ENCODE measurements around the gene CLEC18A. TPM values are rescaled to one million over a fixed set of nuclear protein-coding genes. Genes with fewer than 3 reads are reported as not detected.
"Not testable (repeated sequence)": the region's sequence is repeated elsewhere in the genome, so short reads cannot be mapped to it uniquely, and the experiment has no call there.

Gene CLEC18A
- total and polyA plus RNA-seq, 2 donors, result 0.19 to 1.9 TPM

- not testable (repeated sequence) for H3K9me3 ChIP-seq (ENCODE audit: control insufficient read depth in 2 of 2, insufficient read depth in 1 of 2, low read length in 1 of 2); H3K4me3 ChIP-seq (ENCODE audit: low read length in 2 of 2); H3K27ac ChIP-seq (ENCODE audit: low read depth in 1 of 2, low read length in 1 of 2); H3K4me1 ChIP-seq (ENCODE audit: control insufficient read depth in 2 of 2, insufficient read depth in 2 of 2, low read length in 2 of 2); H3K27me3 ChIP-seq (ENCODE audit: control insufficient read depth in 2 of 2, insufficient read depth in 1 of 2, low read length in 1 of 2); DNase-seq (ENCODE audit: low read depth in 6 of 9, low spot score in 9 of 9); H3K36me3 ChIP-seq (ENCODE audit: control insufficient read depth in 2 of 2, insufficient read depth in 2 of 2, low read length in 1 of 2)
- WGBS, result 97% methylated on average over 3 of the region's 3 CpGs
Measured at GRCh38 chr16:69997956-69998355, 46.8 kb downstream of the CLEC18A start.

- not testable (repeated sequence) for H3K9me3 ChIP-seq (ENCODE audit: control insufficient read depth in 2 of 2, insufficient read depth in 1 of 2, low read length in 1 of 2); H3K4me3 ChIP-seq (ENCODE audit: low read length in 2 of 2); DNase-seq (ENCODE audit: low read depth in 6 of 9, low spot score in 9 of 9); H3K27ac ChIP-seq (ENCODE audit: low read depth in 1 of 2, low read length in 1 of 2); H3K36me3 ChIP-seq (ENCODE audit: control insufficient read depth in 2 of 2, insufficient read depth in 2 of 2, low read length in 1 of 2); H3K27me3 ChIP-seq (ENCODE audit: control insufficient read depth in 2 of 2, insufficient read depth in 1 of 2, low read length in 1 of 2); H3K4me1 ChIP-seq (ENCODE audit: control insufficient read depth in 2 of 2, insufficient read depth in 2 of 2, low read length in 2 of 2)
- 86% methylated on average over 9 of the region's 9 CpGs for WGBS
Measured at GRCh38 chr16:69999801-70000200, 48.7 kb downstream of the CLEC18A start.

- not testable (repeated sequence) for H3K9me3 ChIP-seq (ENCODE audit: control insufficient read depth in 2 of 2, insufficient read depth in 1 of 2, low read length in 1 of 2); H3K4me3 ChIP-seq (ENCODE audit: low read length in 2 of 2); H3K36me3 ChIP-seq (ENCODE audit: control insufficient read depth in 2 of 2, insufficient read depth in 2 of 2, low read length in 1 of 2); H3K27me3 ChIP-seq (ENCODE audit: control insufficient read depth in 2 of 2, insufficient read depth in 1 of 2, low read length in 1 of 2); H3K4me1 ChIP-seq (ENCODE audit: control insufficient read depth in 2 of 2, insufficient read depth in 2 of 2, low read length in 2 of 2); H3K27ac ChIP-seq (ENCODE audit: low read depth in 1 of 2, low read length in 1 of 2); DNase-seq (ENCODE audit: low read depth in 6 of 9, low spot score in 9 of 9)
- WGBS, result 100% methylated on average over 2 of the region's 2 CpGs
Measured at GRCh38 chr16:70003511-70003910, 52.4 kb downstream of the CLEC18A start.

GRCh38 chr16:70008604-70009003 is 57.5 kb downstream of the CLEC18A start:
- not testable (repeated sequence) for H3K9me3 ChIP-seq (ENCODE audit: control insufficient read depth in 2 of 2, insufficient read depth in 1 of 2, low read length in 1 of 2); DNase-seq (ENCODE audit: low read depth in 6 of 9, low spot score in 9 of 9); H3K4me3 ChIP-seq (ENCODE audit: low read length in 2 of 2); H3K27ac ChIP-seq (ENCODE audit: low read depth in 1 of 2, low read length in 1 of 2); H3K36me3 ChIP-seq (ENCODE audit: control insufficient read depth in 2 of 2, insufficient read depth in 2 of 2, low read length in 1 of 2); H3K4me1 ChIP-seq (ENCODE audit: control insufficient read depth in 2 of 2, insufficient read depth in 2 of 2, low read length in 2 of 2); H3K27me3 ChIP-seq (ENCODE audit: control insufficient read depth in 2 of 2, insufficient read depth in 1 of 2, low read length in 1 of 2)
- WGBS, result 99% methylated on average over 3 of the region's 3 CpGs

- not testable (repeated sequence) for DNase-seq (ENCODE audit: low read depth in 6 of 9, low spot score in 9 of 9); H3K4me3 ChIP-seq (ENCODE audit: low read length in 2 of 2); H3K36me3 ChIP-seq (ENCODE audit: control insufficient read depth in 2 of 2, insufficient read depth in 2 of 2, low read length in 1 of 2); H3K27me3 ChIP-seq (ENCODE audit: control insufficient read depth in 2 of 2, insufficient read depth in 1 of 2, low read length in 1 of 2); H3K4me1 ChIP-seq (ENCODE audit: control insufficient read depth in 2 of 2, insufficient read depth in 2 of 2, low read length in 2 of 2); H3K9me3 ChIP-seq (ENCODE audit: control insufficient read depth in 2 of 2, insufficient read depth in 1 of 2, low read length in 1 of 2); H3K27ac ChIP-seq (ENCODE audit: low read depth in 1 of 2, low read length in 1 of 2)
- WGBS, result 99% methylated on average over 8 of the region's 8 CpGs
Measured at GRCh38 chr16:70010615-70011014, 59.5 kb downstream of the CLEC18A start.

- not testable (repeated sequence) for H3K4me3 ChIP-seq (ENCODE audit: low read length in 2 of 2); H3K4me1 ChIP-seq (ENCODE audit: control insufficient read depth in 2 of 2, insufficient read depth in 2 of 2, low read length in 2 of 2); H3K27ac ChIP-seq (ENCODE audit: low read depth in 1 of 2, low read length in 1 of 2); H3K9me3 ChIP-seq (ENCODE audit: control insufficient read depth in 2 of 2, insufficient read depth in 1 of 2, low read length in 1 of 2); H3K36me3 ChIP-seq (ENCODE audit: control insufficient read depth in 2 of 2, insufficient read depth in 2 of 2, low read length in 1 of 2); DNase-seq (ENCODE audit: low read depth in 6 of 9, low spot score in 9 of 9); H3K27me3 ChIP-seq (ENCODE audit: control insufficient read depth in 2 of 2, insufficient read depth in 1 of 2, low read length in 1 of 2)
- WGBS, result 94% methylated on average over 10 of the region's 11 CpGs
Measured at GRCh38 chr16:70011120-70011519, 60.0 kb downstream of the CLEC18A start.

GRCh38 chr16:70012354-70012753 is 61.2 kb downstream of the CLEC18A start:
- not testable (repeated sequence) for H3K9me3 ChIP-seq (ENCODE audit: control insufficient read depth in 2 of 2, insufficient read depth in 1 of 2, low read length in 1 of 2); H3K36me3 ChIP-seq (ENCODE audit: control insufficient read depth in 2 of 2, insufficient read depth in 2 of 2, low read length in 1 of 2)

GRCh38 chr16:70012951-70013350 is 61.8 kb downstream of the CLEC18A start:
- H3K36me3 ChIP-seq (ENCODE audit: control insufficient read depth in 2 of 2, insufficient read depth in 2 of 2, low read length in 1 of 2); H3K4me1 ChIP-seq (ENCODE audit: control insufficient read depth in 2 of 2, insufficient read depth in 2 of 2, low read length in 2 of 2); H3K27ac ChIP-seq (ENCODE audit: low read depth in 1 of 2, low read length in 1 of 2); H3K9me3 ChIP-seq (ENCODE audit: control insufficient read depth in 2 of 2, insufficient read depth in 1 of 2, low read length in 1 of 2); H3K27me3 ChIP-seq (ENCODE audit: control insufficient read depth in 2 of 2, insufficient read depth in 1 of 2, low read length in 1 of 2); DNase-seq (ENCODE audit: low read depth in 6 of 9, low spot score in 9 of 9); H3K4me3 ChIP-seq (ENCODE audit: low read length in 2 of 2): not testable (repeated sequence)
- 93% methylated on average over 11 of the region's 11 CpGs for whole genome bisulfite sequencing

More at GRCh38 chr16:70012354-70012753, 61.2 kb downstream of the CLEC18A start:
- H3K4me3 ChIP-seq (ENCODE audit: low read length in 2 of 2); DNase-seq (ENCODE audit: low read depth in 6 of 9, low spot score in 9 of 9); H3K4me1 ChIP-seq (ENCODE audit: control insufficient read depth in 2 of 2, insufficient read depth in 2 of 2, low read length in 2 of 2); H3K27me3 ChIP-seq (ENCODE audit: control insufficient read depth in 2 of 2, insufficient read depth in 1 of 2, low read length in 1 of 2); H3K27ac ChIP-seq (ENCODE audit: low read depth in 1 of 2, low read length in 1 of 2): not testable (repeated sequence)
- WGBS, result over 99% methylated on average over 11 of the region's 11 CpGs
